ENCODE data around the gene ATP10B.

- TF ChIP-seq POLR2A (IDR thresholded peaks at IDR 0.05; ENCODE audit: low read depth, low read length) (no peak), TAF1 (IDR thresholded peaks at IDR 0.05; ENCODE audit: low read depth, low read length) (no peak)
Observed at GRCh38 chr5:160770718-160771117, 81.3 kb downstream of the ATP10B start.

Measured in GM12891 (cell line).